Endothelial cell of umbilical vein (primary cell): ENCODE measurements around the gene ADAMTSL3. TPM values are rescaled to one million over a fixed set of nuclear protein-coding genes. Genes with fewer than 3 reads are reported as not detected.

Experiments used
- BruUV-seq: library from RNA; stranded (reverse); fragments of 400-500 nt; replicated peaks from 2 replicates; lab custom pipeline; 2021; lab: Mats Ljungman, UMichigan
- CTCF ChIA-PET: fragments of 300-600, 350-600 bp; sonication (Branson Sonifier 250); formaldehyde crosslinking; loops from one replicate; lab custom pipeline; 2021; ENCODE audit warnings: antibody characterized with exemption, inconsistent platforms; lab: Charles Lee
- POLR2A ChIA-PET: fragments of 300-600, 350-600 bp; sonication (Branson Sonifier 250); formaldehyde crosslinking; loops from one replicate; lab custom pipeline; 2021; ENCODE audit warnings: antibody characterized with exemption, inconsistent platforms; lab: Charles Lee
- DNase-seq: peaks from one replicate; pipeline ENCODE4 v3.0.0-alpha.2; 2011; ENCODE audit warnings: low read depth, low spot score
- FAIRE-seq: peaks from 2 replicates; lab custom pipeline; 2011; peaks lifted over from hg19 to GRCh38; lab: Jason Lieb, UNC
- H2AFZ ChIP-seq: 2 replicates; pipeline ENCODE4 v1.6.0; 2012; ENCODE audit warnings: low read depth, low read length, control low read depth, inconsistent platforms
- H3K27ac ChIP-seq: 2 replicates; pipeline ENCODE4 v1.5.1; 2011; ENCODE audit warnings: low read depth, mild to moderate bottlenecking, control low read depth, low read length, moderate library complexity; ENCODE audit not compliant: insufficient read depth
- H3K27me3 ChIP-seq, 2 experiments: 2 replicates each; pipeline versions ENCODE4 v1.6.0 to v1.6.1; 2011; ENCODE audit warnings: low read length in 2 of 2, mixed read lengths in 1 of 2; ENCODE audit not compliant: control insufficient read depth in 2 of 2, insufficient read depth in 2 of 2
- H3K36me3 ChIP-seq, 2 experiments: 2 replicates in 1 of 2; 3 replicates in 1 of 2; pipeline ENCODE4 v1.5.1; 2011; ENCODE audit warnings: low read length in 2 of 2, mild to moderate bottlenecking in 1 of 2, moderate library complexity in 1 of 2; ENCODE audit not compliant: control insufficient read depth in 2 of 2, insufficient read depth in 2 of 2; ENCODE audit errors: extremely low read depth in 1 of 2
- H3K4me1 ChIP-seq: 3 replicates; pipeline ENCODE4 v1.5.1; 2011; ENCODE audit warnings: mild to moderate bottlenecking, low read length; ENCODE audit not compliant: control insufficient read depth, insufficient read depth; ENCODE audit errors: extremely low read depth
- H3K4me2 ChIP-seq: 2 replicates; pipeline ENCODE4 v1.6.1; 2011; ENCODE audit warnings: low read length, control low read depth, mixed read lengths; ENCODE audit not compliant: insufficient read depth
- H3K4me3 ChIP-seq, 3 experiments: fragments of 200-600 bp in 1 of 3; sonication (generic), shearing (Covaris generic) in 1 of 3; replicated peaks in 1 of 3; 2 replicates each; pipeline ENCODE4 v1.5.1; 2011 to 2016; ENCODE audit warnings: control low read depth in 3 of 3, low read length in 3 of 3, mild to moderate bottlenecking in 2 of 3, inconsistent platforms in 1 of 3, low read depth in 1 of 3, moderate library complexity in 1 of 3; ENCODE audit not compliant: insufficient read depth in 1 of 3
- H3K79me2 ChIP-seq: 2 replicates; pipeline ENCODE4 v1.6.0; 2012; ENCODE audit warnings: low read length, inconsistent platforms; ENCODE audit not compliant: control insufficient read depth, insufficient read depth
- H3K9ac ChIP-seq: replicated peaks from 2 replicates; pipeline ENCODE3; 2011; ENCODE audit warnings: low read length, control low read depth; ENCODE audit not compliant: insufficient read depth; ENCODE audit errors: extremely low read depth
- H3K9me1 ChIP-seq: replicated peaks from 3 replicates; pipeline ENCODE4 v1.6.0; 2011; ENCODE audit warnings: mild to moderate bottlenecking, low read length; ENCODE audit not compliant: control insufficient read depth, insufficient read depth; ENCODE audit errors: extremely low read depth
- H3K9me3 ChIP-seq: replicated peaks from 2 replicates; pipeline ENCODE4 v1.5.1; 2012; ENCODE audit warnings: low read length, inconsistent platforms; ENCODE audit not compliant: control insufficient read depth, insufficient read depth
- H4K20me1 ChIP-seq: replicated peaks from 2 replicates; pipeline ENCODE3; 2011; ENCODE audit warnings: mild to moderate bottlenecking, low read length; ENCODE audit not compliant: control insufficient read depth, insufficient read depth; ENCODE audit errors: extremely low read depth
- FOS ChIP-seq: IDR thresholded peaks from 2 replicates; pipeline ENCODE4 v1.6.1; 2011; ENCODE audit warnings: mild to moderate bottlenecking, low read length, moderate library complexity, borderline replicate concordance; ENCODE audit not compliant: insufficient read depth
- GATA2 ChIP-seq: IDR thresholded peaks from 2 replicates; pipeline ENCODE4 v1.7.0; 2011; ENCODE audit warnings: low read depth, mild to moderate bottlenecking, moderate library complexity, mixed read lengths, low read length; ENCODE audit not compliant: insufficient read length, insufficient read depth
- JUN ChIP-seq: IDR thresholded peaks from 2 replicates; pipeline ENCODE4 v1.6.1; 2011; ENCODE audit warnings: borderline replicate concordance, low read depth; ENCODE audit not compliant: insufficient read length, insufficient read depth
- MYC ChIP-seq: IDR thresholded peaks from one replicate; pipeline ENCODE4 v1.6.1; 2011; ENCODE audit warnings: mild to moderate bottlenecking, low read depth, low read length
- POLR2A ChIP-seq: IDR thresholded peaks from 2 replicates; pipeline ENCODE4 v1.6.1; 2012; ENCODE audit warnings: low read depth, mild to moderate bottlenecking, control low read depth, low read length
- POLR2AphosphoS5 ChIP-seq: IDR thresholded peaks from 2 replicates; pipeline ENCODE4 v1.6.1; 2012; ENCODE audit warnings: low read depth, mild to moderate bottlenecking, control low read depth, low read length, moderate library complexity; ENCODE audit not compliant: insufficient read depth
- dilution Hi-C: fragments of 300-500 bp; cut with MboI; formaldehyde crosslinking; loops from one replicate; pipeline ENCODE4 v1.15.0; 2019; ENCODE audit warnings: low sequenced_read_pairs; ENCODE audit not compliant: extremely low pct_ligation_motif_present
- intact Hi-C: fragments of 100-400 bp; cut with micrococcal nuclease; formaldehyde crosslinking; loops from one replicate; pipeline ENCODE4 v1.10.0; 2022
- polyA plus RNA-seq, 4 experiments: library from polyadenylated mRNA; depleted of rRNA in 3 of 4; stranded (reverse) in 3 of 4; unstranded in 1 of 4; fragments of >200 nt; gene quantifications; 2 replicates each; pipeline versions ENCODE4 v1.2.1 to v1.2.3, GENCODE V29; 2011 to 2012; ENCODE audit warnings: missing spikeins in 1 of 4
- total RNA-seq: library from RNA; stranded (reverse); gene quantifications from 2 replicates; pipeline ENCODE4 v1.2.3, GENCODE V29; 2021
- TF ChIP-seq, protein P1 (sequence below): IDR thresholded peaks from 2 replicates; pipeline ENCODE4 v1.6.1; 2011; ENCODE audit not compliant: insufficient read depth, insufficient read length
- TF ChIP-seq, protein P2 (sequence below), 2 donors: IDR thresholded peaks; 1 replicate in 1 of 2; 2 replicates in 1 of 2; pipeline ENCODE4 v1.5.1; 2011; ENCODE audit warnings: low read length in 2 of 2, mild to moderate bottlenecking in 2 of 2, moderate library complexity in 2 of 2, control low read depth in 1 of 2, inconsistent platforms in 1 of 2, low read depth in 1 of 2; ENCODE audit not compliant: insufficient read depth in 1 of 2; ENCODE audit errors: extremely low read depth in 1 of 2

Gene ADAMTSL3
- total and polyA plus RNA-seq, 2 donors (not counting 3 experiments of a cell fraction or from before 2014, with no cell fraction given) = not detected

- dilution Hi-C loops = no loop called here
- no peak overlapping the region for H3K4me3 ChIP-seq
- H3K27me3 ChIP-seq = no peaks in the 10 kb centered on the region
- DNase-seq = no peak
- no peaks in the 10 kb centered on the region for H3K79me2 ChIP-seq
- ChIA-PET CTCF (no interaction called here), POLR2A (no interaction called here)
- H3K9me3 ChIP-seq = peaks cover 1% of the 10 kb centered on the region
- no peak overlapping the region for H3K9ac ChIP-seq
- no peaks in the 10 kb centered on the region for H3K4me1 ChIP-seq
- TF ChIP-seq MYC = no peak
- no peak for TF ChIP-seq POLR2A
- no peak for TF ChIP-seq FOS
- TF ChIP-seq POLR2AphosphoS5 = no peak
- no peak for TF ChIP-seq JUN
- TF ChIP-seq, protein P1, sequence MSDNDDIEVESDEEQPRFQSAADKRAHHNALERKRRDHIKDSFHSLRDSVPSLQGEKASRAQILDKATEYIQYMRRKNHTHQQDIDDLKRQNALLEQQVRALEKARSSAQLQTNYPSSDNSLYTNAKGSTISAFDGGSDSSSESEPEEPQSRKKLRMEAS = no peak
- TF ChIP-seq, protein P2, sequence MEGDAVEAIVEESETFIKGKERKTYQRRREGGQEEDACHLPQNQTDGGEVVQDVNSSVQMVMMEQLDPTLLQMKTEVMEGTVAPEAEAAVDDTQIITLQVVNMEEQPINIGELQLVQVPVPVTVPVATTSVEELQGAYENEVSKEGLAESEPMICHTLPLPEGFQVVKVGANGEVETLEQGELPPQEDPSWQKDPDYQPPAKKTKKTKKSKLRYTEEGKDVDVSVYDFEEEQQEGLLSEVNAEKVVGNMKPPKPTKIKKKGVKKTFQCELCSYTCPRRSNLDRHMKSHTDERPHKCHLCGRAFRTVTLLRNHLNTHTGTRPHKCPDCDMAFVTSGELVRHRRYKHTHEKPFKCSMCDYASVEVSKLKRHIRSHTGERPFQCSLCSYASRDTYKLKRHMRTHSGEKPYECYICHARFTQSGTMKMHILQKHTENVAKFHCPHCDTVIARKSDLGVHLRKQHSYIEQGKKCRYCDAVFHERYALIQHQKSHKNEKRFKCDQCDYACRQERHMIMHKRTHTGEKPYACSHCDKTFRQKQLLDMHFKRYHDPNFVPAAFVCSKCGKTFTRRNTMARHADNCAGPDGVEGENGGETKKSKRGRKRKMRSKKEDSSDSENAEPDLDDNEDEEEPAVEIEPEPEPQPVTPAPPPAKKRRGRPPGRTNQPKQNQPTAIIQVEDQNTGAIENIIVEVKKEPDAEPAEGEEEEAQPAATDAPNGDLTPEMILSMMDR (IDR thresholded peaks at IDR 0.05; ENCODE audit: extremely low read depth in 1 of 2, insufficient read depth in 1 of 2, low read depth in 1 of 2, low read length in 2 of 2) = no peak
- no peak for TF ChIP-seq GATA2
- H3K9me1 ChIP-seq = no peaks in the 10 kb centered on the region
- BruUV-seq = no TSS peak
- H3K27ac ChIP-seq = no peak overlapping the region
- no peaks in the 10 kb centered on the region for H4K20me1 ChIP-seq
- intact Hi-C loops = loop anchor here (10.0 kb wide), 1 partner anchor 1907 kb away; no protein-coding TSS in a partner anchor
- no peak for FAIRE-seq
- no peak overlapping the region for H2AFZ ChIP-seq
- no peaks in the 10 kb centered on the region for H3K36me3 ChIP-seq
- no peak overlapping the region for H3K4me2 ChIP-seq
These were observed 22.4 kb upstream of the ADAMTSL3 start for GRCh38 chr15:83631534-83631933.
